WTC11 (cell line): ENCODE results near the gene MYO5B.

Experiments used
- FOXJ3 ChIP-seq: sonication (generic); formaldehyde crosslinking; IDR thresholded peaks from 2 replicates; pipeline ENCODE4 v1.9.0; 2021; ENCODE audit warnings: missing genetic modification reagents, mild to moderate bottlenecking, borderline replicate concordance
- HMGA2 ChIP-seq: fragments of 250-450 bp; sonication (Bioruptor Pico); IDR thresholded peaks from 2 replicates; pipeline ENCODE4 v1.4.0; 2021; ENCODE audit warnings: mild to moderate bottlenecking, moderate library complexity
- NR1H2 ChIP-seq: sonication (generic); formaldehyde crosslinking; IDR thresholded peaks from 2 replicates; pipeline ENCODE4 v1.9.0; 2021; ENCODE audit warnings: mild to moderate bottlenecking, moderate library complexity, missing genetic modification reagents
- SP1 ChIP-seq: sonication (generic); formaldehyde crosslinking; conservative IDR thresholded peaks from 2 replicates; pipeline ENCODE4 v1.8.1; 2022; ENCODE audit warnings: missing genetic modification reagents
- TF ChIP-seq, protein P1 (sequence below): sonication (generic); formaldehyde crosslinking; IDR thresholded peaks from 2 replicates; pipeline ENCODE4 v1.8.1; 2023; ENCODE audit warnings: mild to moderate bottlenecking, missing genetic modification reagents, moderate library complexity
- TF ChIP-seq, protein P2 (sequence below): fragments of 200-600 bp; IDR thresholded peaks from 2 replicates; pipeline ENCODE4 v1.8.0; 2022; ENCODE audit warnings: antibody characterized with exemption
- TF ChIP-seq, protein P3 (sequence below): sonication (generic); formaldehyde crosslinking; IDR thresholded peaks from 2 replicates; pipeline ENCODE4 v1.8.0; 2023; ENCODE audit warnings: missing genetic modification reagents, mild to moderate bottlenecking, borderline replicate concordance
- TF ChIP-seq, protein P4 (sequence below): sonication (generic); formaldehyde crosslinking; IDR thresholded peaks from 2 replicates; pipeline ENCODE4 v1.8.1; 2023; ENCODE audit warnings: mild to moderate bottlenecking, moderate library complexity, missing genetic modification reagents
- TF ChIP-seq, protein P5 (sequence below): sonication (generic); formaldehyde crosslinking; IDR thresholded peaks from 2 replicates; pipeline ENCODE4 v1.8.0; 2022; ENCODE audit warnings: mild to moderate bottlenecking, missing genetic modification reagents
- TF ChIP-seq, protein P6 (sequence below): sonication (generic); formaldehyde crosslinking; IDR thresholded peaks from 2 replicates; pipeline ENCODE4 v1.8.1; 2023; ENCODE audit warnings: mild to moderate bottlenecking, missing genetic modification reagents
- TF ChIP-seq, protein P7 (sequence below): sonication (generic); formaldehyde crosslinking; conservative IDR thresholded peaks from 2 replicates; pipeline ENCODE4 v1.8.1; 2022; ENCODE audit warnings: mild to moderate bottlenecking, missing genetic modification reagents

DNA sequence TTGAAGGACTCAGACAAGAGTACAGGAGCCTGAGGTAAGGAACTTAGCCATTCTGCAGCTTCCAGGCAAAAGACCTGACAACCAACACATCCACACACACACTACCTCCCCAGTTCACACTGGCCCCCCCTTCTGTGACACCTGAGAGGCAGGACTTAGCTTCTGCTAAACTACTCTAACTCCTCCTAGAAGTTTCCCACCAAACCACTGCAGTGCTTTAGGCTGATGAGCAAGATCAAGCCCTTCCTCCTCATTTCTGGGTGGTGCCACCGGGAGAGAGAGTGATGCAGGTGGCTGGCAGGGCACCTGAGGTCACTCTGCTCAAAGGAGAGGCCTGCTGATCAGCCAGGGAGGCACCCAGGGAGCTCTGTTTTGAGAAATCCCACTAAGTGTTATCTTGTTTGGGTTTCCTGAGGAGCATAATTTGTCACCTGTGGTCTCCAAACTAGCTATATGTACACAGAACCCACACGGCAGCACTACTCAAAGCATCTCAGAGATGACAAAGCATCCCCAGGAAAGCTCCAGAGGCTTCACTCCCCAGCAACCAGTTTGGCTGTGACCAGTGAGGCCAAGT, 188.4 kb downstream of the MYO5B start:
- TF ChIP-seq, protein P1, sequence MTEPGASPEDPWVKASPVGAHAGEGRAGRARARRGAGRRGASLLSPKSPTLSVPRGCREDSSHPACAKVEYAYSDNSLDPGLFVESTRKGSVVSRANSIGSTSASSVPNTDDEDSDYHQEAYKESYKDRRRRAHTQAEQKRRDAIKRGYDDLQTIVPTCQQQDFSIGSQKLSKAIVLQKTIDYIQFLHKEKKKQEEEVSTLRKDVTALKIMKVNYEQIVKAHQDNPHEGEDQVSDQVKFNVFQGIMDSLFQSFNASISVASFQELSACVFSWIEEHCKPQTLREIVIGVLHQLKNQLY (CRISPR knock-in tag): no peak
- TF ChIP-seq, protein P2, sequence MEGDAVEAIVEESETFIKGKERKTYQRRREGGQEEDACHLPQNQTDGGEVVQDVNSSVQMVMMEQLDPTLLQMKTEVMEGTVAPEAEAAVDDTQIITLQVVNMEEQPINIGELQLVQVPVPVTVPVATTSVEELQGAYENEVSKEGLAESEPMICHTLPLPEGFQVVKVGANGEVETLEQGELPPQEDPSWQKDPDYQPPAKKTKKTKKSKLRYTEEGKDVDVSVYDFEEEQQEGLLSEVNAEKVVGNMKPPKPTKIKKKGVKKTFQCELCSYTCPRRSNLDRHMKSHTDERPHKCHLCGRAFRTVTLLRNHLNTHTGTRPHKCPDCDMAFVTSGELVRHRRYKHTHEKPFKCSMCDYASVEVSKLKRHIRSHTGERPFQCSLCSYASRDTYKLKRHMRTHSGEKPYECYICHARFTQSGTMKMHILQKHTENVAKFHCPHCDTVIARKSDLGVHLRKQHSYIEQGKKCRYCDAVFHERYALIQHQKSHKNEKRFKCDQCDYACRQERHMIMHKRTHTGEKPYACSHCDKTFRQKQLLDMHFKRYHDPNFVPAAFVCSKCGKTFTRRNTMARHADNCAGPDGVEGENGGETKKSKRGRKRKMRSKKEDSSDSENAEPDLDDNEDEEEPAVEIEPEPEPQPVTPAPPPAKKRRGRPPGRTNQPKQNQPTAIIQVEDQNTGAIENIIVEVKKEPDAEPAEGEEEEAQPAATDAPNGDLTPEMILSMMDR: no peak
- TF ChIP-seq, protein P3, sequence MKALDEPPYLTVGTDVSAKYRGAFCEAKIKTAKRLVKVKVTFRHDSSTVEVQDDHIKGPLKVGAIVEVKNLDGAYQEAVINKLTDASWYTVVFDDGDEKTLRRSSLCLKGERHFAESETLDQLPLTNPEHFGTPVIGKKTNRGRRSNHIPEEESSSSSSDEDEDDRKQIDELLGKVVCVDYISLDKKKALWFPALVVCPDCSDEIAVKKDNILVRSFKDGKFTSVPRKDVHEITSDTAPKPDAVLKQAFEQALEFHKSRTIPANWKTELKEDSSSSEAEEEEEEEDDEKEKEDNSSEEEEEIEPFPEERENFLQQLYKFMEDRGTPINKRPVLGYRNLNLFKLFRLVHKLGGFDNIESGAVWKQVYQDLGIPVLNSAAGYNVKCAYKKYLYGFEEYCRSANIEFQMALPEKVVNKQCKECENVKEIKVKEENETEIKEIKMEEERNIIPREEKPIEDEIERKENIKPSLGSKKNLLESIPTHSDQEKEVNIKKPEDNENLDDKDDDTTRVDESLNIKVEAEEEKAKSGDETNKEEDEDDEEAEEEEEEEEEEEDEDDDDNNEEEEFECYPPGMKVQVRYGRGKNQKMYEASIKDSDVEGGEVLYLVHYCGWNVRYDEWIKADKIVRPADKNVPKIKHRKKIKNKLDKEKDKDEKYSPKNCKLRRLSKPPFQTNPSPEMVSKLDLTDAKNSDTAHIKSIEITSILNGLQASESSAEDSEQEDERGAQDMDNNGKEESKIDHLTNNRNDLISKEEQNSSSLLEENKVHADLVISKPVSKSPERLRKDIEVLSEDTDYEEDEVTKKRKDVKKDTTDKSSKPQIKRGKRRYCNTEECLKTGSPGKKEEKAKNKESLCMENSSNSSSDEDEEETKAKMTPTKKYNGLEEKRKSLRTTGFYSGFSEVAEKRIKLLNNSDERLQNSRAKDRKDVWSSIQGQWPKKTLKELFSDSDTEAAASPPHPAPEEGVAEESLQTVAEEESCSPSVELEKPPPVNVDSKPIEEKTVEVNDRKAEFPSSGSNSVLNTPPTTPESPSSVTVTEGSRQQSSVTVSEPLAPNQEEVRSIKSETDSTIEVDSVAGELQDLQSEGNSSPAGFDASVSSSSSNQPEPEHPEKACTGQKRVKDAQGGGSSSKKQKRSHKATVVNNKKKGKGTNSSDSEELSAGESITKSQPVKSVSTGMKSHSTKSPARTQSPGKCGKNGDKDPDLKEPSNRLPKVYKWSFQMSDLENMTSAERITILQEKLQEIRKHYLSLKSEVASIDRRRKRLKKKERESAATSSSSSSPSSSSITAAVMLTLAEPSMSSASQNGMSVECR: no peak
- TF ChIP-seq, protein P4, sequence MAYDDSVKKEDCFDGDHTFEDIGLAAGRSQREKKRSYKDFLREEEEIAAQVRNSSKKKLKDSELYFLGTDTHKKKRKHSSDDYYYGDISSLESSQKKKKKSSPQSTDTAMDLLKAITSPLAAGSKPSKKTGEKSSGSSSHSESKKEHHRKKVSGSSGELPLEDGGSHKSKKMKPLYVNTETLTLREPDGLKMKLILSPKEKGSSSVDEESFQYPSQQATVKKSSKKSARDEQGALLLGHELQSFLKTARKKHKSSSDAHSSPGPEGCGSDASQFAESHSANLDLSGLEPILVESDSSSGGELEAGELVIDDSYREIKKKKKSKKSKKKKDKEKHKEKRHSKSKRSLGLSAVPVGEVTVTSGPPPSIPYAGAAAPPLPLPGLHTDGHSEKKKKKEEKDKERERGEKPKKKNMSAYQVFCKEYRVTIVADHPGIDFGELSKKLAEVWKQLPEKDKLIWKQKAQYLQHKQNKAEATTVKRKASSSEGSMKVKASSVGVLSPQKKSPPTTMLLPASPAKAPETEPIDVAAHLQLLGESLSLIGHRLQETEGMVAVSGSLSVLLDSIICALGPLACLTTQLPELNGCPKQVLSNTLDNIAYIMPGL (CRISPR knock-in tag): no peak
- TF ChIP-seq, protein P5, sequence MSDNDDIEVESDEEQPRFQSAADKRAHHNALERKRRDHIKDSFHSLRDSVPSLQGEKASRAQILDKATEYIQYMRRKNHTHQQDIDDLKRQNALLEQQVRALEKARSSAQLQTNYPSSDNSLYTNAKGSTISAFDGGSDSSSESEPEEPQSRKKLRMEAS (CRISPR knock-in tag): no peak
- TF ChIP-seq SP1 (CRISPR knock-in tag) (no peak), HMGA2 (no peak), FOXJ3 (CRISPR knock-in tag) (no peak), NR1H2 (CRISPR knock-in tag) (no peak)
- TF ChIP-seq, protein P6, sequence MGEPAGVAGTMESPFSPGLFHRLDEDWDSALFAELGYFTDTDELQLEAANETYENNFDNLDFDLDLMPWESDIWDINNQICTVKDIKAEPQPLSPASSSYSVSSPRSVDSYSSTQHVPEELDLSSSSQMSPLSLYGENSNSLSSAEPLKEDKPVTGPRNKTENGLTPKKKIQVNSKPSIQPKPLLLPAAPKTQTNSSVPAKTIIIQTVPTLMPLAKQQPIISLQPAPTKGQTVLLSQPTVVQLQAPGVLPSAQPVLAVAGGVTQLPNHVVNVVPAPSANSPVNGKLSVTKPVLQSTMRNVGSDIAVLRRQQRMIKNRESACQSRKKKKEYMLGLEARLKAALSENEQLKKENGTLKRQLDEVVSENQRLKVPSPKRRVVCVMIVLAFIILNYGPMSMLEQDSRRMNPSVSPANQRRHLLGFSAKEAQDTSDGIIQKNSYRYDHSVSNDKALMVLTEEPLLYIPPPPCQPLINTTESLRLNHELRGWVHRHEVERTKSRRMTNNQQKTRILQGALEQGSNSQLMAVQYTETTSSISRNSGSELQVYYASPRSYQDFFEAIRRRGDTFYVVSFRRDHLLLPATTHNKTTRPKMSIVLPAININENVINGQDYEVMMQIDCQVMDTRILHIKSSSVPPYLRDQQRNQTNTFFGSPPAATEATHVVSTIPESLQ (CRISPR knock-in tag): no peak
- TF ChIP-seq, protein P7, sequence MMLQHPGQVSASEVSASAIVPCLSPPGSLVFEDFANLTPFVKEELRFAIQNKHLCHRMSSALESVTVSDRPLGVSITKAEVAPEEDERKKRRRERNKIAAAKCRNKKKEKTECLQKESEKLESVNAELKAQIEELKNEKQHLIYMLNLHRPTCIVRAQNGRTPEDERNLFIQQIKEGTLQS (CRISPR knock-in tag): no peak
